RPMI7951 (cell line): ENCODE data around the gene ACBD7. TPM values are rescaled to one million over a fixed set of nuclear protein-coding genes. Genes with fewer than 3 reads are reported as not detected.
A peak's percentile ranks its signal among the peaks of the same experiment; 100 is the strongest.

Source experiments
- DNase-seq: peaks from one replicate; pipeline ENCODE4 v3.0.0-alpha.2; 2012; ENCODE audit warnings: low read depth
- total RNA-seq: library from RNA; depleted of rRNA; stranded (reverse); fragments of >200 nt; shearing (Covaris generic); gene quantifications from 2 replicates; pipeline ENCODE4 v1.2.3, GENCODE V29; 2014; rRNA removed

Gene ACBD7
- 6.7 and 7.9 TPM in 2 replicates for total RNA-seq

DNA sequence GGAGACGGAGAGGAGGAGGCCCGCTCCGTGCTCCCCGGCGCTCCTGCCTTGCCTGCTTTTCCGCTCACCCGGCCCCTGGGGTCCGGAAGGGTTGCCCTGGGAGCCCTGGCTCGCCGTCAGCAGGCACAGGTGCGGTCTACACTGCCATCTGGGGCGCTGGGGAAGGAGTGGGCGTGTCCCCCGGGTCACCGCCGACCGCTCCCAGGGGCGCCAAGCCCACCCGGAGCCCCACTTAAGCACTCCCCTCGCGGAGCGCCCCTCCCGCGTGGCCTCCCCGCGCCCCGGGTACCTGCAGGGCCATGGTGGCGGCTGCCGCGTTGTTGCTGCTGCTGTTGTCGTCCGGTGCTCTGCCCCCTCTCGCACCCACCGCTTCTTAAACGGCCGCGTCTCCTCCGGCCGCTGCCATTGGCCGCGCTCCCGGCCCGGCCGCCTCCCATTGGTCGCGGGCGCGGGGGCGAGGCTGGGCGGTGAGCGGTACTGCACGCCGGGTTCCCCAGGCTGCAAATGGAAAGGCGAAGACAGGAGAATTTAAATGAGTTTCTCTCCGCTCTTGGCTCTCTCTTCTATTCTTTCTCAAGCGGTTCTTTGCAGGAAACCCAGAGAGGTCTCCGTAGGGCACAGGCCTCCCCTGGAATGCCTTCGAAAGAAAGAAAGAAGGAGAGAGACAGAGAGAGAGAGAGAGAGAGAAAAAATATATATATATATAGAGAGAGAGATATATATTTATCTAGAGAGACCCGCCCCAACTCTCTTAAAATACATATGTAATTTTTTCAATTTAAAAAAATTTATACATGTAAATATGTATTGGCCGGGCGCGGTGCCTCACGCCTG is at the start of gene ACBD7:
TSS of gene ACBD7 (minus strand) at position 349 of the 834 bp plus-strand sequence. CDS start at position 301, 48 bp downstream.
- peak; percentile 84 for DNase-seq

DNA sequence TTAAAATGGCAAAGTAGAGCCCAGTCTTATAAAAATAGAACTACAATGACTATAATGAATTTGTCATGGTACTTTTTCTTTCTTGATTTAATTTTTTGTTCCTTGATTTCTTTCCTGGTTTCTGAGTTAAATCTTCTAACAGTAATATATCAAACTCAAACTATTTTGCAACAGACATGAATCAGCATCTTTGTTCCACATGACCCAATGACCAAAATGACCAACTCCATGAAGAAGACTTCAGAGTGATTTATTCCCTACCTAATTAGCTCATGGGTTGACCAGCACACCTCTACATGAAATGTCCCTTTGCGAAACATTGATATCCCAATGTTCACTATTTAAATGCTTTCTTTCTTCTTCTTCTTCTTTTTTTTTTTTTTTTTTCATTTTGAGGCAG is 49.1 kb upstream of the ACBD7 start:
- no peak for DNase-seq

DNA sequence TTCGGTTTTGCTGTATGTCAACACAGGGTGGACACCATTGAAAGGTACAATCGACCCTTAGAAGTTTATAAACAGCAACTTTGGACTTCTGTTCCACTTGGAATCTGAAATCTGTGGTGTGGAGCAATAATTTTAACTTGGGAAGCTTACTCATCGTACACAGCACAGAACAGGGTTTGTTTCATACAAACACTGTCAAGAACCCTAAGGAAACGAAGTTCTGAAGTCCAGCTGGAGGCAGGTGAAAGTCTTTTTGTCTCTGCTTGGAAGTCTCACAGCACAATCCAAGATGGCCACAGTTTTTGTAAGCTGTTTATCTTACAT is 48.4 kb upstream of the ACBD7 start:
- DNase-seq, result no peak

DNA sequence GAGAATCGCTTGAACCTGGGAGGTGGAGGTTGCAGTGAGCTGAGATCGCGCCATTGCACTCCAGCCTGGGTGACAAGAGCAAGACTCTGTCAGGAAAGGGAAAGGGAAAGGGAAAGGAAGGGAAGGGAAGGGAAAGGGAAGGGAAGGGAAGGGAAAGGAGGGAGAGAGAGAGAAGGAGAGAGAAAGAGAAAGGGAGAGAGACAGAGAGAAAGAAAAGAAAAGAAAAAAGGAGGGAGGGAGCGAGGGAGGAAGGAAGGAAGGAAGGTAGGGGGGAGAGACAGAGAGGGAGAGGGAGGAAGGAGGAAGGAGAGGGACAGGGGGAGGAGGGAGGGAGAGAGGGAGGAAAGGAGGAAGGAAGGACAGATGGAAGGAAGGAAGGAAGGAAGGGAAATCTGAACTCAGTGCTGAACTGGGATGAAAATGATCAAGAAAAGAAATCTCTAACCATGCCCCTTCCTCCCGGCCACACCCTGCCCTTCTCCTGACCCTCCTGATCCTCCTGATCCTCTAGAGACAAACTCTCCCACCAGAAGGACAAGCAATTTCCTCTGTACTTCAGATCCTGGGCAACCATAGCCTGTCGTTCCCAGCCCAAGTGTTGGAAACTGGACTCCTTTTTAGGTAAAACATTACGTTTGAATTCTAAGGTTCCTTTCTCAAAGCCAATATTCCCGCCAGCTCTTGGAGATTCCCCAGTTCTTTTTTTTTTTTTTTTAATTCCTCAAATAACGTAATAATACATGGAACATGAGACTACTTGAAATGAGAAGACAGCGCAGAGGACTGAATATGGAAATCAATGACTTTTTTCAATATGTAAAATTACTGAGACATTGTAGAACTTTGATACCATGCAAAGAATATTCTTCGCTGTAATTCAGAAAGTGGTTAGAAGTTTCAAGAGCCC is 47.8 kb upstream of the ACBD7 start:
- no peak for DNase-seq

DNA sequence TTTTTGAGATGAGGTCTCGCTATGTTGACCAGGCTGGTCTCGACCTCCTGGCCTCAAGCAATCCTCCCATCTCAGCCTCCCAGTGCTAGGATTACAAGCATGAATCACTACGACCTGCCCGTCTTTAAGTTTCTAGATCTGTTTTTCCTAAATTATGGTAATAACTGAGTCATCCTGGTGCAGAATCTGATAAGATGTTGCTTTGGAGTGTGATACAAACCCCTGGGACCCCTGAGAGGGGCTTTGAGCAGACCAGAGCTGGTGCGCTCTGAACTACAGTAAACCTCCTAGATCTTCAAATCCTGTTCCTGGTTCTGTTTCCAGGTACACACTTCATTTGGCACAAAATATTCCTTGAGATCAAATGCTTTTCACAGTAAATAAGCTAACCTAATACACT is 42.8 kb upstream of the ACBD7 start:
- DNase-seq, result no peak

DNA sequence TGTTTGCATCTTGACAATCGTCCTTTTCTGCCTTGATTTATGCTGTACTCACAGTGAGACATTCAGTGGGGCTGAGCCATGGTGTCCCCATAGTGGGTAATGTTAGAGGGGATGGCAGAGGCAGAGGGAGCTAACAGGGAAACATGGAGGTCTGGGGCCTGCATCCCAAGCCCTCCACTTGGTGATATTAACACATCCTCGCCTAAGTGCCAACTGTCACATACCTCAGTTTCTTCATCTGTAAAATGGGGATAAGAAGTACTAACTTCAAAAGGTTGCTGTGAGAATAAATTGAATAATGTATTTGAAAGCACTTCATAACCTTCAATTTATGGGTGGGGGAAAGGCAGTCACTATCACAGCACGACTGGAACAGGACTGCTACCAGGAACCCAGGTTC is 36.3 kb upstream of the ACBD7 start:
- DNase-seq, result no peak

DNA sequence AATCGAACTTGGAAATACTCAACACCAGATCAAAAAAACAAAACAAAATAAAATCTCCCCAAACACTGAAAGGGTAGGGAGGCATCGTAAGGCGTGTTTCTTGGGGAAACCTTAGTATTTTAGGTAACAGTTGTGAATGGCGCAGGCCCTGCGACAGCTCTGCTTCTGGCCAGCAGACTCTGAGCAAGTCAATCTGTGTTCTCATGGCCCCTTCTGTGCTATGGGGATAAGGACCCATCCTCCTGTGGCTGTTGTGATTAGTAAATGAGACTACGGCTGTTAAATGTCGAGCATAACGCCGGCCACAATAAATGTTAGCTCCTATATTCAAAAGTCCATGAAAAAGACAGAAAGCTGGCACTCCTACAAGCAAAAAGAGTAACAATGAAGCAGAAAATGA is 35.6 kb upstream of the ACBD7 start:
- no peak for DNase-seq

DNA sequence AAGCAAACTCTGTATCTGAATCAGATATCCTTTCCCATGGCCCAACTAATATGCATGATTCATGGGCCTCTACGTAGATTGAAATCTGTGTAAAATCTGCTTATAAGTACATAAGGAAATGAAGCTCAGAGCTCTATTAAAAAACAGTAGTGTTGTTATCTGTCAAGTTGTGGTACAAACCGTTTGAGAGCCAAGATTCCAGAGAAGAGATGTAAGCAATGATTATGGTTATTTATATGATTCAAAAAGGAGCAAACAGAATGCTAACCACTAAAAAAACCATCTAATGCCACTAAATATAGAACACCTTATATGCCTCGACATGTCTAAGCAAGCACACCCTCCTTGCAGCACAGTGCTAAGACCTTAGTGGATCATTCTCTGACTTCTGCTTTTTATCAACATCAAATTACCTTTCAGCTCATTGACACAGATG is 35.2 kb upstream of the ACBD7 start:
- DNase-seq, result no peak

DNA sequence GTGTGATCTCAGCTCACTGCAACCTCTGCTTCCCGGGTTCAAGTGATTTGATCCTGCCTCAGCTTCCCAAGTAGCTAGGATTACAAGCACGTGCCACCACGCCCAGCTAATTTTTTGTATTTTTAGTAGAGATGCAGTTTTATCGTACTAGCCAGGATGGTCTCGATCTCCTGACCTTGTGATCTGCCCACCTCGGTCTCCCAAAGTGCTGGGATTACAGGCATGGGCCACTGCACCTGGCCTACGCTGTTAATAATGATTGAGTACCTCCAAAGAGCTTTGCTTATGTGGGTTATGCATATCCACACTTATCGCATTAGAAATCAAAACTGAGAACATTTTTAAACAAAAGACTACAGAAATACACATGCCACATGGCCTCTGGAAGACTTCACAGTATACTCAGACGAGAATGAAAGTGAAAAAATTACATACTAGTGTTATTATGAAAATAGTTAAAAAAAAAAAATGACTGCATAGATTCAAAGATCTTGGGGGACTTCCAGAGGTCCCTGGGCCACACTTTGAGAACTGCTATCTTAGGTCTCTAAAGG is 34.0 kb upstream of the ACBD7 start:
- no peak for DNase-seq

DNA sequence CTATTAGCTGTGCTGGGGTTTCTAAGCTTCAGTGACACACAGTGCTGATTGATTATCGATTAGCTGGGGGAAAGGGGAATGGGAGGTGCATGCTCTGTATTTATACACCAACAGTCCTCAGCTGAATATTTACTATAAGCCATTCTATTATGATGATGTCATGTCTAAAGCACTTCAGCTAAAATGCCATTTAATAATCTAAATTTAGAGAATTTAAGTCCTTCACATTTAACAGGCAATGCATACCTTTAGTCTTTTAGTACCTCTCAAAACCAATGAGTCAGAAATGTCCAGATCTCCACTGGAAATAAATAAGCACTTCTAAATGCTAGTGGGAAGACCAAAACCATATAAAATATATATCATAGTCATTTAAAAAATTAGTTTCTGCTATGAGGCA is 33.1 kb upstream of the ACBD7 start:
- DNase-seq, result no peak

DNA sequence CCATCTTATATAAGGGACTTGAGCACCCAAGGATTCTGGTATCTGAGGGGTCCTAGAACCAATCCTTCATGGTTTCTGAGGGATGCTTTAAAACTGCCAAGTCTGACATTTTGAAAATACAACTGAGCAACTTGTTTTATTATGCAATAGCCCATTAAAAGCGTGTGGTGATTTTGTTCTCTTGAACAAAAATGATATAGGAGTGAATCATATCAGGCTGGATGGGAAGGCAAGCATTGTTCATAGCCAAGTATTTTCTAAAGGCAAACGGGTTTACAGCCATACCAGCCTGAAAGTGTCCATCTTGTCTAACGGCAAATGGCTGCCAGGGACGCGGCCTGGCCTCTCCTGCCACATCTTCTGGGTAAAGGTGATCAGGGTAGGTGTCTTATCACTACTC is 31.9 kb upstream of the ACBD7 start:
- DNase-seq, result no peak

DNA sequence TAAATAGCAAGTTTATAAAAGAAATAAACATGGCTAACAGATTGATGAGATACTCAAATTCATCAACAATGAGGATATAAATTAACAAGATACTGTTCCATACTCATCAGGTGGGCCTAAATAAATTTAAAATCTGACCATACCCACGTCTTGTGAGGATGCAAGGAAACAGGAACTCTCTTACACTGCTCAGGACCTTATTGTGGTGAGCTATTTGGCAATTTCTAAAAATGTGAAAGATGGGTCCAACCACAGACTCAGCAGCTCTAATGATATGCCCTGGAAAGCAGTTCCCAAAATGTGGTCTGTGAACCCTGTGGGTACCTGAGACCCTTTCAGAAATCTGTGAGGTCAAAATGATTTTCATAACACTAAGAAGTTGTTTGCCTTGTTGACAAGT is 30.0 kb upstream of the ACBD7 start:
- no peak for DNase-seq

DNA sequence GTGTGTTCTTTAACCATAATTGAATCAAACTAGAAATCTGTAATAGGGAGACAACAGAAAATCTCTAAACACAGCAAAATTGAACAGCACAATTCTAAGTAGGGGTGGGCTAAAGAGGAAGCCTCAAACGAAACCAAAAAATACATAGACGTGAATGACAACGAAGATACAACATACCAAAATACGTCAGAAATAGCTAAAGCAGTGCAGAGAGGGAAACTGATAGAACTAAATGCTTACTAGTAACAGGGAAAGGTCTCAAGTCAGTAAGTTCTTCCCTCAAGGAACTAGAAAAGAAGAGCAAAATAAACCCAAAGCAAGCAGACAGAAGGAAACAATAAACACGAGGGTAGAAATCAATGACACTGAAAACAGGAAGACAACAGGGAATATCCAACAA is 27.6 kb upstream of the ACBD7 start:
- no peak for DNase-seq

DNA sequence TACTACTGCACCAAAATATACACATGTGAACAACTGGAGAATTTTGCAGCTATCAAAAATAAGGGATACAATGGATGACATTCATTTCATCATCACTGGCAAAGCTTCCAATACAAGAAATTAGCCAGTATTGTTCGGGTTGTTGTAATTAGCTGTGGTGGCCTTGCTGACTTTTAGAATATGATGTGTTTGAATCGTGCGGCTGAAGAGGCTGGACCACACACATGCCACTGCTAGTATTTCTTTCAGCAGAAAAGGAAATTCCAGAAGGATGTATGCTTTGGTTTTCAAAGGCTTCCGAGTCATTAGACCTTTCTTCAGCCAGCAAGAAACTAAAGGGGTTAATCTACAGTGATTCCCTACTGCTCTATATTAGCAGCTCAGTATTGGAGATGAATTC is 25.2 kb upstream of the ACBD7 start:
- no peak for DNase-seq

DNA sequence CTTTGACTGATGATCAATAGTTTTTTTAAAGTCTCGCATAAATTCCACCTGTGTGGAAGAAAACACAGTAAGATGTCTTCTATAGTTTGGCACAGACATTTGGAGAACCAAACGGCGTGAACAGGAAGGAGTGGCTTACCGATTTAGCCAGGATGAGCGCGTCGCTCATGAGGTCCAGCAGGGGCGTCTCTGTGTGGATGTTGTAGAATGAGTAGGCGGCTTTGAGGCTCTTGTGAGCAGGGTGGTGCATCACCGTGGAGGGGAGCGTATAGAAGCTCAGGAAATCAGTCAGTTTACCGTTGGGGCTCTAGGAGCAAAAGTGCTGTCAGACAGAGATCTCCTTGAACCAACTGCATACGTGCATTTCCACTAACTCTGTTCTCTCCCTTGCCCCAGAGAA is 24.1 kb upstream of the ACBD7 start:
- no peak for DNase-seq

DNA sequence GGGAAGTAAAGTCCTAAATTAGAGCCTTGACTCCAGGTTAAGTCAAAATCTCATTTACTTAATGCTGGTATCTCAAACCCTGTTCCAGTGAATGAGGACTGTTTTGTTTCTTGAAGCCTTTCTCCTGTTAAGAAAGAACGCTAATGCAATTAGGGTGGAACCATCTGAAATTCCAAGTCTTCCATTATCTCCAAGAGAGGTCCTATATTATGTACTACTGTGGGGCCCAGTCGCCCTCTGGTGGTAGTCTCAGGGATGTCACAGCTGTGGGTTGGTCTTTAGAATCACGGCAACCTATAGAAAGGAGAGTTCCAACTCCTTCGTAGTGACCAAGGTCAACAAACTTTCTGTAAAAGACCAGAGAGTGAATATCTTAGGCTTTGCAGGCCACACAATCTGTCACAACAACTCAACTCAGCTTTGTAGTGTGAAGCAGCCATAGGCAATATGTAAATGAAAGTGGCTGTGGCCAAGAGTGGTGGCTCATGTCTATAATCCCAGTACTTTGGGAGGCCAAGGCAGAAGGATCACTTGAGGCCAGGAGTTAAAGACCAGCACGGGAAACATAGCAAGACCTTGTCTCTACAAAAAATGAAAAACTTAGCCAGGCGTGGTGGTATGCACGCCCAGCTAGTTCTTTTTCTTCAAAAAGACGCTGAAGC is 17.9 kb upstream of the ACBD7 start:
- peak; percentile 71 for DNase-seq

DNA sequence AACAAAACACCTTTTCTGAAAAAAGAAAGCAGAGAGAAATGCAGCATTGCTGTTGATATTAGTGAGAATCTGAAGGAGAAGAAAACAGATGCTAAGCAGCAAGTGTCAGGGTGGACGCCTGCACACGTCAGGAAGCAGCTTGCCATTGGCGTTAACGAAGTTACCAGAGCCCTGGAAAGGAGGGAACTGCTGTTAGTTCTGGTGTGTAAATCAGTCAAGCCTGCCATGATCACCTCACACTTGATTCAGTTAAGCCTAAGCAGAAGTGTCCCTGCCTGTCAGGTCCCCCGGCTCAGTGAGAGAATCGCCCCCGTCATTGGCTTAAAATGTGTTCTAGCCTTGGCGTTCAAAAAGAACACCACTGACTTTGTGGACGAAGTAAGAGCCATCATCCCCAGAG is 14.9 kb upstream of the ACBD7 start:
- no peak for DNase-seq

DNA sequence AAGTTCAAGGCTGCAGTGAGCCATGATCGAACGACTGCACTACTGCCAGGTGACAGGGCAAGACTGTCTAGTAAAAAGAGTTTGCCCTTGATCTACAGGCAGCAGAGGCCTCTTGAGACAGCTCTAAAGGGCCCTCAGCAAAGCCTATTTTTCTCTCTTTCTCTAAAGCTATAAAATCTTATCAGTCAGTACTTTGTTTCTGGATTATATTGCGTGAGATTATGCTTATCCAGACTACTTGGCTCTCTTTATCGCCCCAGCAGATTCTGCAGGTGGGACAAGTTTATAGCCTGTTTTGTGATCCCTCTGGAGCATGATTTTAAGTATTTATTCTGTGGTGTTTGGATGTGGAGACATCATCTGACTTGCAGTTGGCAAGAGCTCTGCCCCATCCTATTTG is 11.3 kb upstream of the ACBD7 start:
- DNase-seq, result no peak

DNA sequence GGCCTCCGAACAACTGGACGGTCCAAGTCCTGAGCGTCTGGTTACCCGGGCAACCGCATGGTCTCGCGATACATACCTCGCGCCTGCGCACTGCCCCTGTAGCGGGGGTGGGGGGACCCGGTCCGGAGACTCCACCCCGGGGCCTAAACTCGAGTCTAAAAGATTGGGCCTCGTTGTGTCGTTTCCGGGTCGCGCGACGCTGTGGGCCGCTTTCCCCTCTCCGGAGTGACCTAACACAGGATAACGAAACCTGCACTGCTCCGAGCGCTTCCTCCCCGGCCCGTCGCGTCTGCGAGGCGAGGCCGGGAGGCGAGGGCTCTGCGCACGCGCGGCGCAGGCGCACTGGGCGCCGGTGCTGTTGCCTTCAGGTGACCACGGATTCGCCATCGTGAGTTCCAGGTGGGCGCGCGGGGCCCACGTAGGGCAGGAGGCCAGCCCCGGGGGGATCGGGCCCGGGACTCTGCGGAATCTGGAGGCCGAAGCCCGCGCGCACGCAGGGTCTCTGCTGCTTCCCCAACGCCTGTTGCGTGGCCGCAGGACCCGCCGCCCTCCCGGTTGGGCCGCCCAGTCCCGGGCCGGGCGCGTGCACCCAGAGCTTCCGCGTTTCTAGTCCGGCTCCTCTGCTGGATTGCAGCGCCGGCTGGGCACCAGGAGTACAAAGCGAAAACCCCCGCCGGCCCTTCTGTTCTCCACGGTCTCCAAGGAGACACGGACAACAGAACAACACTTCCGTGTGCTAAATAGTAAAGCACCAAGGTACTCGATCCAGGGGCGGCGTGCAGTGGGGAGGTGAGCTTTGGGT is 8.6 kb upstream of the ACBD7 start, which contains the start of gene RPP38:
TSS of gene RPP38 (plus strand) at position 345 of the 802 bp plus-strand sequence. CDS start 5,960 bp downstream, outside the sequence.
- DNase-seq, result peak; percentile 94

DNA sequence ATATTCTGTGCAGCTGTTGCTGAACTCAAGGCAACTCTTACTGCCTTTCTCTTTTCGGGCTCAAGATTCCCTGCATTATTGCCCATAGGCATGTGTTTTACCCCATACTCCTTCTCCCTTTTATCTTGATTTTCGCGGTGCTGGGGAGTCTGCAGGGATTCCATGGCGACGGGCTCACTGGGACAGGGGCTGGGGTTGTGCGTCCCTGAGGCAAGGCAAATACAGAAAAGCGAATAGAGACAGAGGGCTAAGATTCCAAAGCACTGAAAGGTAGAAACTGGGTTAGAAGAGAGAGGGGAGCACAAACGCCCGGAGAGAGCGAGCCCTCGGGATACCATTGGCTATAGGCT is 8.1 kb upstream of the ACBD7 start:
- no peak for DNase-seq

DNA sequence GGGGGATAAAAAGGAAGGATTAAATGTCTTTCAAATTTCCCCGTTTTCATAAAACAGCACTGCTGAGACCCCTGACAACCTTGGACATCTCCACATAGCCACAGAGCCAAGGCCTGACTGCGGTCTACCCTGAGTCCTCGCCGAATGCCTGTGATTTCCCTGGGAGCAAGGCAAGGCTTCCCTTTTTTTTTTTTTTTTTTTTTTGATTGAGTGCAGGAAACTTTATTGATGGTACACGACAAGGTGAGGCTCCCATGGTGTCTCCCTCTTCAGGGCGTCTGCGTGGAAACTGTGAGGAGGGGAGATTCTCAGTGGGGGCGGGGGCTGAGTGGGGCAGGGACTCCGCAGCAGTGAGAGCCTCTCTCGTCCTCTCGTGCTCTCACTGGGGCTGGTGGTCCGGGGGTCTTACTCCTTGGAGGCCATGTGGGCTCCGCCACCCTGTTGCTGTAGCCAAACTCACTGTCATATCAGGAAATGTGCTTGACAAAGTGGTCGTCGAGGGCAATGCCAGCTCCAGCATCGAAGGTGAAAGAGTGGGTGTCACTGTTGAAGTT is 4.4 kb upstream of the ACBD7 start:
- DNase-seq, result no peak
